H1 (cell line): ENCODE results near the gene SNX19.

Experiments
- CHD1 ChIP-seq: IDR thresholded peaks from 2 replicates; pipeline ENCODE4 v1.6.1; 2012; ENCODE audit warnings: low read depth, low read length, improper control_type of control experiment
- CHD2 ChIP-seq: IDR thresholded peaks from 2 replicates; pipeline ENCODE4 v1.6.1; 2012; ENCODE audit warnings: low read length, improper control_type of control experiment
- CTCF ChIP-seq, 3 experiments: IDR thresholded peaks; 1 replicate in 2 of 3; 2 replicates in 1 of 3; pipeline versions ENCODE4 v1.5.1 to v1.6.1; 2011; ENCODE audit warnings: low read length in 3 of 3, mild to moderate bottlenecking in 3 of 3, inconsistent platforms in 2 of 3, low read depth in 1 of 3, moderate library complexity in 1 of 3; ENCODE audit not compliant: insufficient read depth in 1 of 3; ENCODE audit errors: control extremely low read depth in 1 of 3
- POLR2A ChIP-seq, 2 experiments: IDR thresholded peaks; 1 replicate in 1 of 2; 2 replicates in 1 of 2; pipeline ENCODE4 v1.6.1; 2011; ENCODE audit warnings: low read depth in 2 of 2, low read length in 2 of 2, mild to moderate bottlenecking in 2 of 2; ENCODE audit errors: control extremely low read depth in 1 of 2
- POLR2AphosphoS5 ChIP-seq: IDR thresholded peaks from 2 replicates; pipeline ENCODE4 v1.6.1; 2011; ENCODE audit warnings: low read depth, low read length
- RAD21 ChIP-seq, 2 experiments: IDR thresholded peaks in 1 of 2; conservative IDR thresholded peaks in 1 of 2; 2 replicates each; pipeline ENCODE4 v1.6.1; 2011; ENCODE audit warnings: low read depth in 2 of 2, low read length in 2 of 2, improper control_type of control experiment in 1 of 2, inconsistent platforms in 1 of 2, mild to moderate bottlenecking in 1 of 2, moderate library complexity in 1 of 2
- RFX5 ChIP-seq: IDR thresholded peaks from 2 replicates; pipeline ENCODE4 v1.6.1; 2011; ENCODE audit warnings: low read depth, low read length, improper control_type of control experiment, borderline replicate concordance
- SIX5 ChIP-seq: IDR thresholded peaks from 2 replicates; pipeline ENCODE4 v1.6.1; 2011; ENCODE audit warnings: mild to moderate bottlenecking, low read depth, low read length
- SUZ12 ChIP-seq: fragments of 200-600 bp; sonication (generic); IDR thresholded peaks from 2 replicates; pipeline ENCODE4 v1.6.1; 2012; ENCODE audit warnings: mild to moderate bottlenecking, inconsistent platforms, low read length, moderate library complexity, mixed read lengths
- USF2 ChIP-seq: IDR thresholded peaks from 2 replicates; pipeline ENCODE4 v1.6.1; 2011; ENCODE audit warnings: low read length, improper control_type of control experiment

GRCh38 chr11:130831976-130832375 lies 84.3 kb downstream of the SNX19 start:
- TF ChIP-seq POLR2A (IDR thresholded peaks at IDR 0.05; ENCODE audit: control extremely low read depth in 1 of 2, low read depth in 2 of 2, low read length in 2 of 2), result no peak
- TF ChIP-seq RAD21 (IDR thresholded peaks at IDR 0.05 in 1 of 2, conservative IDR thresholded peaks at IDR 0.05 in 1 of 2; ENCODE audit: low read depth in 2 of 2, low read length in 2 of 2), result no peak
- no peak for TF ChIP-seq SIX5
- TF ChIP-seq CTCF (IDR thresholded peaks at IDR 0.05; ENCODE audit: control extremely low read depth in 1 of 3, insufficient read depth in 1 of 3, low read depth in 1 of 3, low read length in 3 of 3), result no peak
- TF ChIP-seq CHD1, result no peak
- no peak for TF ChIP-seq USF2
- TF ChIP-seq POLR2AphosphoS5, result no peak
- no peak for TF ChIP-seq RFX5
- TF ChIP-seq CHD2, result no peak
- no peak for TF ChIP-seq SUZ12
